Lower lobe of right lung (tissue), 2 donors: ENCODE results near the gene PCAT7. TPM values are rescaled to one million over a fixed set of nuclear protein-coding genes. Genes with fewer than 3 reads are reported as not detected.
"Not testable (repeated sequence)": the region's sequence is repeated elsewhere in the genome, so short reads cannot be mapped to it uniquely, and the experiment has no call there.

Experiments used
- ATAC-seq, 2 donors: fragments of 200-7000 bp; cut with Tn5 transposase; one replicate each; pipeline ENCODE4 v1.9.1; 2020 to 2022; ENCODE audit warnings: mild to moderate bottlenecking in 2 of 2, moderate library complexity in 2 of 2
- DNase-seq: peaks from one replicate; pipeline ENCODE4 v3.0.0-alpha.2; 2020
- H3K27ac ChIP-seq: fragments of 200-600 bp; one replicate; pipeline ENCODE4 v1.8.0; 2022
- H3K27me3 ChIP-seq: fragments of 200-600 bp; one replicate; pipeline ENCODE4 v1.8.0; 2022; ENCODE audit warnings: low read depth
- H3K36me3 ChIP-seq: fragments of 200-600 bp; one replicate; pipeline ENCODE4 v1.8.0; 2022; ENCODE audit warnings: mild to moderate bottlenecking
- H3K4me1 ChIP-seq: fragments of 200-600 bp; one replicate; pipeline ENCODE4 v1.8.0; 2022
- H3K4me3 ChIP-seq: fragments of 200-600 bp; one replicate; pipeline ENCODE4 v1.8.0; 2022; ENCODE audit warnings: mild to moderate bottlenecking
- H3K9me3 ChIP-seq: fragments of 200-600 bp; one replicate; pipeline ENCODE4 v1.8.0; 2022
- CTCF ChIP-seq: fragments of 200-600 bp; IDR thresholded peaks from one replicate; pipeline ENCODE4 v1.8.0; 2022; ENCODE audit warnings: antibody characterized with exemption, mild to moderate bottlenecking
- intact Hi-C: fragments of 100-400 bp; cut with DNase I; formaldehyde crosslinking; loops from one replicate; pipeline ENCODE4 v1.11.0; 2022
- long read RNA-seq: library from polyadenylated mRNA; unstranded; transcript quantifications from one replicate; pipeline ENCODE4 v2.0.0, GENCODE V29; 2021
- total RNA-seq: library from RNA; stranded (reverse); fragmentation: NEBNext Ultra II Directional; extraction: Animal tissue kit (Norgen Biotek cat#: 25700); gene quantifications from one replicate; pipeline ENCODE4 v1.2.1, GENCODE V29; 2021
- donor health status: DM: no; HTN: yes; CAD: no; lungs with severe emphysema.

The PCAT7 gene
- total RNA-seq, result 0.30 TPM
- long read RNA-seq, result 0 reads

DNA sequence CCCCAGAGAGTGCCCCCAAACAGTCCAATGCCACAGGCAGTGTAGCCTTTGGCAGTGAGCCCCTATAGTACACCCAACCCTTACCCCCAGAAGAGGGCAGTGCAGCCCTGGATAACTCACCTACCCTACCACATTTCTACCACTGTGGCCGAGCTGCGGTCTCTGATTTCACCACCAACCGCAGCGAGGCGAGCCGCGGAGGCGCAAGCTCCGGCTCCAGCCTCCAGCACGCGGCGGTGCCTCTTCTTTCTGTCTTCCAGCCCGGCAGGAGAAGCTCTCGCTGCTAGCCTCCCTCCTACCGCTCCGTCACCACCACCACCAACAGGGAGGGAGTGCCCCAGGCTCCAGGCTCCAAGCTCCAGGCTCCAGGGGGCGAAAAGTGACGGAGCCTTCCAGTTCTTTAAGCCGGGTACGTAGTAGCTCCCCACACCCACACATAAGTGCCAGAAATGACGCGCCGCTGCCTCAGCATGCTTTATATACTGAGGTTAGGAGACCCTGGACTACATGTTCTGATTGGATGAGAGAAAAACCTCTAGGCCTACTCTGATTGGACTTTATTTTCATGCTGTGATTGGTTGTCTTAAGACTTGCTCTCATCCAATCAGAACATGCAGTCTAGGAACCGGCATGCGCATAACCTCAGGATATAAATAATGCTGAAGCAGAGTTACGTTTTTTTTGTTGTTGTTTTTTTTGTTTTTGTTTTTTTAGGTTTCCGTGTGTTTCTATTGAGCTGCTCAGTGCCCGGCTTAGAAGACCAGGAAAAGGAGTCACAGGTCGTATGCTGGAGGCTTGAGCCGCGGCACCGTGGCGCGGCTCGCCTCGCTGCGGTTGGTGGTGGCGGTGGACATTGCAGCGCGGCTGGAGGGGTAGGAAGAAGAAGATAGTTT, at the start of gene PCAT7:
Gene PCAT7, plus strand, starts transcription at position 645 of the 893 bp plus-strand sequence.
- Histone ChIP-seq H3K36me3 (no peaks in the 10 kb centered on the region), H3K27ac (no peak within 1 kb of the TSS), H3K4me3 (peak within 1 kb of the TSS; percentile 29), H3K4me1 (no peaks in the 10 kb centered on the region), H3K27me3 (peaks cover 5% of the 10 kb centered on the region), H3K9me3 (no peaks in the 10 kb centered on the region)
- TF ChIP-seq CTCF, result peak; percentile 32
- intact Hi-C loops, result no loop called here
- DNase-seq, result peak; percentile 61
- ATAC-seq, result peak; percentile 97

DNA sequence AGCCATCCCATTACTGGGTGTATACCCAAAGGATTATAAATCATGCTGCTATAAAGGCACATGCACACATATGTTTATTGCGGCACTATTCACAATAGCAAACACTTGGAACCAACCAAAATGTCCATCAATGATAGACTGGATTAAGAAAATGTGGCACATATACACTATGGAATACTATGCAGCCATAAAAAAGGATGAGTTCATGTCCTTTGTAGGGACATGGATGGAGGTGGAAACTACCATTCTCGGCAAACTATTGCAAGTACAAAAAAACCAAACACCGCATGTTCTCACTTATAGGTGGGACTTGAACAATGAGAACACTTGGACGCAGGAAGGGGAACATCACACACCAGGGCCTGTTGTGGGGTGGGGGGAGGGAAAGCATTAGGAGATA, 48.5 kb upstream of the PCAT7 start:
- H3K9me3 ChIP-seq, DNase-seq, H3K27me3 ChIP-seq, intact Hi-C loops, ATAC-seq, H3K36me3 ChIP-seq, H3K4me3 ChIP-seq, H3K27ac ChIP-seq, H3K4me1 ChIP-seq: not testable (repeated sequence)

DNA sequence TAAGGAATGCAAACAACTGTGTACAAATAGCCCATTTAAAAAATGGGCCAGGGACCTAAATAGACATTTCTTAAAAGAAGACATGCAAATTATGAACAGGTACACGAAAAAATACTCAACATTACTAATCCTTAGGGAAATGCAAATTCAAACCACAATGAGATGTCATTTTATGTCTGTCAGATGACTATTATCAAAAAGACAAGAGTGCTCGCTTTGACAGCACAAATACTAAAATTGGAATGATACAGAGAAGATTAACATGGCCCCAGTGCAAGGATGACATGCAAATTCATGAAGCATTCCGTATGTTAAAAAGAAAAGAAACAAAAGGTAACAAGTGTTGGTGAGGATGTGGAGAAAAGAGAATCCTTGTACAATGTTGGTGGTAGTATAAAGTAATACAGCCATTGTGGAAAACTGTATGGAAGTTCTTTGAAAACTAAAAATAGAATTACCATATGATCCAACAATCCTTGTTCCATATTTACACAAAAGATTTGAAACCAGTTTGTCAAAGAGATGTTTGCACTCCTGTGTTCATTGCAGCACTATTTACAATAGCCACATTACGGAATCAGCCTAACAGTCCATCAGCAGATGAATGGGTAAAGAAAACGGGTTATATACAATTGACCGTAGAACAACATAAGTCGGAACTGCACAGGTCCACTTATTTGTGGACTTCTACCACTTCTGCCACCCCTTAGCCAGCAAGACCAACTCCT, 47.2 kb upstream of the PCAT7 start:
- Histone ChIP-seq H3K4me3 (no peak overlapping the region), H3K27ac (no peak overlapping the region), H3K27me3 (no peaks in the 10 kb centered on the region), H3K36me3 (no peaks in the 10 kb centered on the region), H3K9me3 (no peaks in the 10 kb centered on the region), H3K4me1 (no peaks in the 10 kb centered on the region)
- ATAC-seq (no peak), DNase-seq (no peak)
- no peak for TF ChIP-seq CTCF
- intact Hi-C loops, result no loop called here

GRCh38 chr9:94511134-94511954, 43.5 kb upstream of the PCAT7 start:
- intact Hi-C loops, result no loop called here
- no peak for DNase-seq

DNA sequence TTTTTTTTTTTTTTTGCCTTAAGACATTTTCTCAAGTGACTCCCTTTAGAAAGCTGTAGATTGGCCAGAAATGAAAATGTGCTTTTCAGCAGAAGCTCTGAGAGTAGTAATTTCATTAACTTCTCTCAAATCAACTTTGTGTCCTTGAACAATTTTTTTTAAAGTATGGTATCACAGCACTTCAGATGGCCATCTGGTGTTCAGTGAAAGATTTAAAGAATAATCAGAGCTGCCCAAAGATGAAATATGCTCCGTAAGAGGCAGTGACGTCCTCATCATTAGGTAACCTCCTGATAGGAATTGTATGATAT, 43.0 kb upstream of the PCAT7 start:
- no peak overlapping the region for H3K4me3 ChIP-seq
- H3K36me3 ChIP-seq, result no peaks in the 10 kb centered on the region
- no peaks in the 10 kb centered on the region for H3K27me3 ChIP-seq
- H3K9me3 ChIP-seq, result no peaks in the 10 kb centered on the region
- intact Hi-C loops, result no loop called here
- DNase-seq, result no peak
- ATAC-seq, result no peak
- H3K27ac ChIP-seq, result no peak overlapping the region
- H3K4me1 ChIP-seq, result no peaks in the 10 kb centered on the region
- TF ChIP-seq CTCF, result no peak

More at GRCh38 chr9:94511134-94511954, 43.5 kb upstream of the PCAT7 start:
- no peaks in the 10 kb centered on the region for H3K4me1 ChIP-seq
- no peak for ATAC-seq
- no peaks in the 10 kb centered on the region for H3K36me3 ChIP-seq
- no peak for TF ChIP-seq CTCF
- H3K9me3 ChIP-seq, result no peaks in the 10 kb centered on the region
- H3K4me3 ChIP-seq, result no peak overlapping the region
- H3K27me3 ChIP-seq, result no peaks in the 10 kb centered on the region
- H3K27ac ChIP-seq, result no peak overlapping the region
